Activated naive CD4-positive, alpha-beta T cell treated with anti-CD3 and anti-CD28 coated beads, Interleukin-2, amount 50 U/mL, for 72 hours (primary cell): ENCODE data around the gene GLIPR1L1. TPM values are rescaled to one million over a fixed set of nuclear protein-coding genes. Genes with fewer than 3 reads are reported as not detected.

Experiments
- ATAC-seq, 2 donors: fragments of 150-1000 bp; cut with Tn5 transposase; 2 replicates each; pipeline ENCODE4 v1.10.0; 2021; ENCODE audit warnings: mild to moderate bottlenecking in 2 of 2, moderate library complexity in 2 of 2
- DNase-seq, 2 donors: peaks; one replicate each; pipeline ENCODE4 v3.0.0; 2021 to 2022; ENCODE audit warnings: low spot score in 2 of 2
- H3K27ac Mint-ChIP-seq, 2 donors: one replicate each; pipeline ENCODE4 v1.8.0; 2022; ENCODE audit warnings: mild to moderate bottlenecking in 2 of 2, mixed read lengths in 2 of 2
- H3K36me3 Mint-ChIP-seq, 2 donors: one replicate each; pipeline ENCODE4 v1.8.0; 2022; ENCODE audit warnings: mixed read lengths in 2 of 2
- H3K9me3 Mint-ChIP-seq, 2 donors: one replicate each; pipeline ENCODE4 v1.8.0; 2022; ENCODE audit warnings: mixed read lengths in 2 of 2
- total RNA-seq, 2 donors: library from RNA; stranded (reverse); gene quantifications; one replicate each; pipeline ENCODE4 v1.2.3, GENCODE V29; 2022

Gene GLIPR1L1, protein sequence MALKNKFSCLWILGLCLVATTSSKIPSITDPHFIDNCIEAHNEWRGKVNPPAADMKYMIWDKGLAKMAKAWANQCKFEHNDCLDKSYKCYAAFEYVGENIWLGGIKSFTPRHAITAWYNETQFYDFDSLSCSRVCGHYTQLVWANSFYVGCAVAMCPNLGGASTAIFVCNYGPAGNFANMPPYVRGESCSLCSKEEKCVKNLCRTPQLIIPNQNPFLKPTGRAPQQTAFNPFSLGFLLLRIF
- total RNA-seq: not detected

DNA sequence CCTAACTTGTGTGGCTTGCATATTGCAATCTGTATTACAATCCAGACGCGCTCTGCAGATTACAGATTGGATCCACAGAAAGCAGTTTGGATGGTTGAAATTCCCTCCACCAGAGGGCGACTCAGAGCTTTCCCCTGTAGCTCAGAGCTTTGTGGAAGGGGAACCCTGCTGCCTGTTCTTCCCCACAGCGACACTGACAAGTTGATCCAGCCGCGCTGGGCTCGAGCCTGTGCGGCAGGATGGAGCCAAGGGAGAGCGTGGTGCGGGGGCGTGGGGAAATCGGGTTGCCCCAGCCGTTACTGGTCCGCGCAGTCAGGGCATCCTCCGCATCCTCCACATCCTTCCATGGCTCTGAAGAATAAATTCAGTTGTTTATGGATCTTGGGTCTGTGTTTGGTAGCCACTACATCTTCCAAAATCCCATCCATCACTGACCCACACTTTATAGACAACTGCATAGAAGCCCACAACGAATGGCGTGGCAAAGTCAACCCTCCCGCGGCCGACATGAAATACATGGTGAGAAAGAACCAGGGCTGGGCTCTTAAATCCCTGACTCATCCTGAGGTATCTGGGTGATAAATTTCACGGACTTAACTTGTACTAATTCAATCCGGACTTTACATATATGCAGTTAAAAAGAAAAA, at the start of gene GLIPR1L1:
Gene GLIPR1L1 (plus strand): TSS at position 287 of the 647 bp plus-strand sequence. CDS start 59 bp downstream, at position 346.
- H3K36me3 Mint-ChIP-seq: no peaks in the 10 kb centered on the region

DNA sequence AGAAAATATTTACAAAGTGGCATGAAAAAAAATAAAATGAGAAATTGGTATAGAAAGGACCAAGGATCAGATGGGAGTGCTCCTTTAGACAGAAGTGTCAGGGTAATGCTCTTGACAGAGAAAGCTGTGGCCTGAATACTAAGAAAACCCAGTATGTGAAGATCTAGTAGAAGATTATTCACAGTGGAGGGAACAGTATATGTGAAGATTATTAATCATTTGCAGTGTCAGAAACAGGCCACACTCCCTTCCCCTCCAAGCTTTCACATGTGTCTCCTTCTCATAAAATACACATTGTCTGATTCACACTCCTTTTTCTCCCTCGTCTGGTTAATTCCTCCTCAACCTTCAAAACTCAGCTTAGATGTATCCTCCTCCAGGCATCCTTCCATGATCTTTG, 45.6 kb upstream of the GLIPR1L1 start:
- ATAC-seq (no peak), DNase-seq (no peak)
- H3K36me3 Mint-ChIP-seq: no peaks in the 10 kb centered on the region
- H3K27ac Mint-ChIP-seq: no peak overlapping the region
- no peaks in the 10 kb centered on the region for H3K9me3 Mint-ChIP-seq

More for the DNA sequence above, at the start of gene GLIPR1L1:
- Mint-ChIP-seq H3K9me3 (no peaks in the 10 kb centered on the region), H3K27ac (no peak within 1 kb of the TSS)
- DNase-seq: peak; percentile 67 to 79
- peak; percentile 84 to 88 for ATAC-seq

DNA sequence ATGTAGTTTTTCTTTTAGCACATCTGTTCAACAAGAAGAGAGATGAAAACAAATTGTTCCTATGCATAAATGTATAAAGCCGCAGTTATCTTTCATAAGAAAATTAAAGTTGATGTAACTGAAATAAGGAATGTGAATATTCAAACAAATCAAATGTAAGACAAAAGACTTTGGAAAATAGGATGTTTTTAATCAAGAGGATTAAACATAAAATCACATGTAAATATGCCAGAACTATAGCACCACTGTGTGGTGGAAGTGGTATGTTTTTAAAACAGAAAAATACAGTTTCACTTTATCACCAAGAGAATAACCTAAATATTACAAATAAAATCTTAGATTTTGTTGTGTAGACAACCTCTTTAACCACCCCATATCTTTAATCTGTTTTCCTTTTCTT, 44.7 kb upstream of the GLIPR1L1 start:
- ATAC-seq (no peak), DNase-seq (no peak)
- Mint-ChIP-seq H3K9me3 (no peaks in the 10 kb centered on the region), H3K27ac (no peak overlapping the region), H3K36me3 (no peaks in the 10 kb centered on the region)

DNA sequence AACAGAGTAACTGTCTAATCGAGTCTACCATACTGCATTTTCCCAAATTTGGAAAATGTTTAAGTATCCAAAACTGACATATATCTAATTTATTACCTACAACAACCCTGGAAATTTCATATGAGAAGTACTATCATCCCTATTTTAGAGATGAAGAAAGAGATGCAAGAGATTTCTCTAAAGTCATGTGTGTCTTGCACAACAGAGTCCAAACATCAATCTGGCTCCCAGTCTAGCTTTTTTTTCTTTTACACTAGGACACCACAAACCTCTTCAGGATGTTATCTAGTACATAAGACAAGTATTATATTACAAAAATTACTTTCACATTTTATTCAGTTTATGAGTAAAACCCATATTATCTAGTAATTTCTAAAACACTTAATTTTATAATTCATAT, 43.5 kb upstream of the GLIPR1L1 start:
- Mint-ChIP-seq H3K27ac (no peak overlapping the region), H3K9me3 (no peaks in the 10 kb centered on the region)

DNA sequence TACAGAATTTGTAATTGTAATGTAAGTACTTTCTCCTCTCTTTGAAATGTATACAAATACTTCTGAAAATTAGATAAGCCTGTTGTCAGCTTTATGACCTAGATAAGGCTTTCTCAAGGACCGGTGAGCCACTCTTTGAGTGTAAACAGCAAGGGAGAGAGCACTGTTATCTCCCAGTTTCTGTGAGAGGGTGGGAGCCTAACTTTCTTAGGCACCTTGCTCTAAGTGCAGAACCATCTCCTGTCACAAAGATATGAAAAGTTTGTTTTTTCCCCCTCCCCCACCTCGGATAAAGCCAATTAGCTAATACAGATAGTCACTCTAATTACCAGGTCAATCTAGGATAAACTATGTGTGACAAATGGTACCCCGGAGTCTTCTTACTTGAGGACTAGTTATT, 40.1 kb upstream of the GLIPR1L1 start:
- ATAC-seq: no peak
- no peak overlapping the region for H3K27ac Mint-ChIP-seq
- no peaks in the 10 kb centered on the region for H3K9me3 Mint-ChIP-seq
- no peaks in the 10 kb centered on the region for H3K36me3 Mint-ChIP-seq
- no peak for DNase-seq

More for the DNA sequence above, 43.5 kb upstream of the GLIPR1L1 start:
- no peaks in the 10 kb centered on the region for H3K36me3 Mint-ChIP-seq
- ATAC-seq: no peak
- DNase-seq: no peak

DNA sequence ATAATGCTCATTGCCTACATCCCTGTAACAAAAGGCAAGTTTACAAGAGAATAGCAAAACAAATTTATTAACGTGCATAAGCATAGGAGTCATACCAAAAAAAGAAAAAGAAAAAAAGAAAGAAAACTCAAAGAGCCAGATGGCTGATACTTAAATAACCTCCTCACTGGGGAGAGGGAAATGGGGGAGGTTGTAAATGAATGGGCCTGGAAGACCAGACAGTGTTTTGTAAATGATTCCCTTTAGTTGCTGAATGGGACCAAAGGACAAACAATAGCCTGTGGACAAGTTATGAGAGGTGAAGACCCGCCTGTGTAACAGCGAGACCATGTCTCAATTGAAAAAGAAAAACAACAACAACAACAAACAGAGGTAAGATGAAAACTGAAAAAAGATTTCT, 39.7 kb upstream of the GLIPR1L1 start:
- H3K9me3 Mint-ChIP-seq: no peaks in the 10 kb centered on the region
- H3K36me3 Mint-ChIP-seq: no peaks in the 10 kb centered on the region
- no peak for ATAC-seq
- H3K27ac Mint-ChIP-seq: no peak overlapping the region
- DNase-seq: no peak

DNA sequence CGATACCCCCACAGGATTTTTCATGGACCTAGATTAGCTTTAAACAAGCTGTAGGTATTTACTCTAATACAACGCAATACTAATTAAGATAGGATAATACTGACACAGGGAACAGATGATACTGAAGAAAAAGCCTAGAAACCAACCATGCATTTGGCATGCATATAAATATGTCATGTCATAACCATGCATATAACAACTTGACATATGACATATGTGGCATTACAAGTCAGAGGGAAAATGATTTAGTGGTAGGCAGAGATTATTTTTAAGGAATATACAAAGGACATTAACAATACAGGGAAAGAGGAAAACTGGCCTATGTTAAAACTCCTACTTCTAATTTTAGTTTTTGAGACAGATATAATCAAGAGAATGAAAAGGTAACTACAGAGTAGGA, 32.2 kb upstream of the GLIPR1L1 start:
- Mint-ChIP-seq H3K27ac (no peak overlapping the region), H3K36me3 (no peaks in the 10 kb centered on the region), H3K9me3 (no peaks in the 10 kb centered on the region)
- ATAC-seq: no peak
- DNase-seq: no peak

DNA sequence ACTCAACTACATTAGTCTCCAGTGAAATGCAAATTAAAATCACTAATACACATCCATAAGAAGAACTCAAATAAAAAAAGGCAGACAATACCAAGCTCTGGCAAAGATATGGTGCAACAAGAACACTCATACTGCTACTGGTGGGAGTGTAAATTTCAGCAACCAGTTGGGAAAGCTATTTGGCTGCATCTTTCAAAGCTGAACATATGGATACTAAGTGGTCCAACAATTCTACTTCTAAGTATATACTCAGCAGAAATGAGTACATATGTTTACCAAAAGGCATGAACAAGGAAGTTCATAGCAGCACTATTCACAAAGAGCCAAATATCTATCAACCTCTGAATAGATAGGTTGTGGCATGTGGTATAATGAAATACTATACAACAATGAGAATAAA, 31.7 kb upstream of the GLIPR1L1 start:
- Mint-ChIP-seq H3K36me3 (no peaks in the 10 kb centered on the region), H3K9me3 (no peaks in the 10 kb centered on the region), H3K27ac (no peak overlapping the region)
- DNase-seq (no peak), ATAC-seq (no peak)

DNA sequence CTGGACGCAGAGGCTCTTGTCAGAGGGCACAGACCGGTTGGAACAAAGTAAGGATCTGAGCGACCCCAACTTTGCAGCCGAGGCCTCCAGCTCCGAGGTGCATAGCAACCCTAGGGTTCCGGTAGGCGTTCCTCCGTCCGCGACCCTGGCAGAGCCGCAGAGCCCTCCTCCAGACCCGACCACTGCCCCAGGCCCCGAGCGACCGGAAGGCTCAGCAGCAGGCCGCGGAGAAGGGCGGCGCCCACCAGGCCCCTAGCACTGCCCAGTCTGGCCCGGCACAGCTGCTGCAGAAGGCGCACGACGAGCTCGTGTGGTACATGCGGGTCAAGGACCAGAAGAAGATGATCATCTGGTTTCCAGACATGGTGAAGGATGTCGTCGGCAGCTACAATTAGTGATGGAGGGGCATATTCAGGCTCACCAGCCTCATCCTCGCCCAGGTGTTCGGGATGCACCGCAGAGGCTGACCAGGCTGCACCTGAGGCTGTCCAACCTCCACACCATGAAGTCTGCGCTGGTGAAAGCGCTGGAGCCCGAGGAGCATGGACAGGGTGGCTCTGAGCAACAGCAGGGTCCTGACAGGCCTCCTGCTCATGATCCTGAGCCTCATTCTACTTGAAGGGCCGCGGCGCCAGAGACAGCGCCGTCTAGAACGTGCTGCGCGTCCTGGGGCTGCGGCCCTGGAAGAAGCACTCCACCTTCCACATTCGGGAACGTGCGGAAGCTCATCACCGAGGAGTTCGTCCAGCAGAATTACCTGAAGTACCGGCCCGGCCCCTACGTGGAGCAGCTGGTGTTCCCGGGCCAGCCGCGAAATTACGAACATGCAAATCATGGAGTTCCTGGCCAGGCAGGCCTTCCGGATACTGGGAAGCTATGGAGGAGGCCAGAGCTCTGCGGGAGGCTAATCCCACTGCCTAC, 28.8 kb upstream of the GLIPR1L1 start:
- Mint-ChIP-seq H3K9me3 (no peaks in the 10 kb centered on the region), H3K36me3 (no peaks in the 10 kb centered on the region), H3K27ac (no peak overlapping the region)
- no peak for ATAC-seq
- no peak for DNase-seq

DNA sequence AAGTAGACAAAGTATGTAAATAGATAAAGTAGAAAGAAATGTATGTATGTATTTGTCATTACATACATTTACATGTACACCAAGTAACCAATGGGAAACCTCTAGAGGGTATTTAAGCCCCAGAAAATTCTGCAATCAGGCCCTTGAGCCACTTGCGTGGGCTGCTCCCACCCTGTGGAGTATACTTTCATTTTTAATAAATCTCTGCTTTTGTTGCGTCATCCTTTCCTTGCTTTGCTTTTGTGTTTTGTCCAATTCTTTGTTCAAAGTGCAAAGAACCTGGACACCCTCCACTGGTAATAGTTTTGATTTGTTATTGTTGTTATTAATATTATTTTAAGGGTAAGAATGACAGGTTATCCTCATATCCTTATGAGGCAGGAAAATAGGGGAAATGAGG, 26.2 kb upstream of the GLIPR1L1 start:
- Mint-ChIP-seq H3K9me3 (no peaks in the 10 kb centered on the region), H3K36me3 (no peaks in the 10 kb centered on the region), H3K27ac (no peak overlapping the region)
- DNase-seq (no peak), ATAC-seq (no peak)

DNA sequence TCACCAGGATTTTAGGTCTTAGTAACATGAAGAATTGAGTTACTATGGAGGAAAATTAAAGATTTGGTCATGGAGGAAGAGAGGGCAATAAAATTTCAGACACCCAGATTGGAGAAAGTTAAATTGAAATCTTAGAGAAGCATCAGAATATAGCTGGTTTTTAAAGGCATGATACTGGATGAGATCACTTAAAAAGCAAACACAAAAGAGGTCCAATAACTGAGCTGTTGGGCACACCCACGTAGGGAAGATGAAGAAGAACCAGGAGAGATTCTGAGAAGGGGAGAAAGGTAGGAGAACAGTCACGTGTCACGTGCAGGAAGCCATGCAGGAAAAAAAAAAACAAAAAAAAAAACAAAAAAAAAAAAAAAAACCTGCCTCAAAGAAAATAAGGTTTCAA, 23.1 kb upstream of the GLIPR1L1 start:
- Mint-ChIP-seq H3K36me3 (no peaks in the 10 kb centered on the region), H3K9me3 (no peaks in the 10 kb centered on the region), H3K27ac (no peak overlapping the region)
- no peak for ATAC-seq
- no peak for DNase-seq

DNA sequence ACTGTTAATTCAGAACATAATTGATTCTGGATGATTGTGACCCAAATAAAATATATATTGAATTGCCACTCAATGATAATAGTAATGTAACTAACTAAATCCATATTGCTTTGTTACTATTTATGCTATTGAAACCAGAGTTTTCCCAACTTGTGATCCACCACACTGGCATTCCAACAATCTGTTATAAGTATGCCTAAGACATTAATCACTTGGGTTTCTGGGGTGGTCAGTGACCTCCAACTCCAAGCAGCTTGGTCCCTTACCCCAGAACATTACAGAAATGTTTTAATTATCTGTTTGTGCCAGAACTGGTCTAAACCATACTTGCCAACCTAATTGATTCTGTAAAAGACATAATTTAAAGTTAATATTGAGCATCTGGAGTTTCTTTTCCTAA, 19.0 kb upstream of the GLIPR1L1 start:
- no peak for DNase-seq
- no peaks in the 10 kb centered on the region for H3K9me3 Mint-ChIP-seq
- no peak overlapping the region for H3K27ac Mint-ChIP-seq
- H3K36me3 Mint-ChIP-seq: no peaks in the 10 kb centered on the region
- no peak for ATAC-seq

DNA sequence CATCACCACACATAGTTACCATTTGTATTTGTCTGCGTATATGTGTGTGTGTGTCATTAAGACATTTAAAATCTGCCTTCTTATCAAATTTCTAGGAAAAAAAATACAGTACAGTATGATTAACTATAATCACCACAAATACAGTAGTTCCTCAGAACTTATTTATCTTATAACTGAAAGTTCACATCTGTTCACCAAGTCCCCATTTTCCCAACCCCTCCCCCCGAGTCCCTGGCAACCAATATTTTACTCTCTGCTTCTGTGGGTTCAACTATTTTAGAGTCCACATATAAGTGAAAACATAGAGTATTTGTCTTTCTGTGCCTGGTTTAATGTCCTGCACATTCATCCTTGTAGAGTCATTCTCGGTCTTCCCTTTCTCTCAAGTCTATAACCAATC, 16.7 kb upstream of the GLIPR1L1 start:
- no peaks in the 10 kb centered on the region for H3K9me3 Mint-ChIP-seq
- no peak overlapping the region for H3K27ac Mint-ChIP-seq
- no peak for ATAC-seq
- H3K36me3 Mint-ChIP-seq: no peaks in the 10 kb centered on the region
- DNase-seq: no peak

DNA sequence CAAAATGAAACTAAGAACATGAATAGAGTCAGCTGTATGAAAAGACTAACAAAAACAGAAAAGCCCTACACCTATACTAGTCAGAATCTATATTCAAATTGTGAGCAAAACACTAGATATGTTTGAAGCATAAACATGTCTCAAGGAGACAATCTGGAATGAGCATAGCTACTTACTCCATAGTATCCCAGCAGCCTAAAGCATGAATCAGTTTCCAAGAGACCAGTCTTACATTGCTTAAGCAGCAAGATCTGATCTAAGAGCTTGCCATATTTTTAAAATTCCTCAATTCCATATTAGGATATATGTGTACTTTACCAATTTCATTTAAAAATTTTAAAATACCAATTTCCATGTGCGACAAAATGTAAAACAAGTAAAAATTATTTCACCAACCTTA, 12.0 kb upstream of the GLIPR1L1 start:
- Mint-ChIP-seq H3K9me3 (no peaks in the 10 kb centered on the region), H3K27ac (no peak overlapping the region), H3K36me3 (no peaks in the 10 kb centered on the region)
- ATAC-seq: no peak
- no peak for DNase-seq

DNA sequence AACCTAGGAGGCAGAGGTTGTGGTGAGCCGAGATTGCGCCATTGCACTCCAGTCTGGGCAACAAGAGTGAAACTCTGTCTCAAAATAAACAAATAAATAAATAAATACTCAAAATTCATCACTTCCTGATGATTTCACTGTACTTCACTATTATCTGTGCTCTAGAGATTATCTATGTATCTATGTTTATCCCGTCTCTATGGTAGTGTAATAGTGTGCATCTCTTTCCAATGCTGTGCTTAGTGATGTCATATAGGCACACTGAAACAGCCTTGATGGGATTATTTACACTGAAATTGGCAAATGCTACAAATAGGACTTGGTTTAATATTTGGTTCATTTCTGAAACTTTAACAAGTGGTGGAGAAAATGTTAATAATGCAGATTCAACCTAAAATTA, 10.8 kb upstream of the GLIPR1L1 start:
- Mint-ChIP-seq H3K27ac (no peak overlapping the region), H3K9me3 (no peaks in the 10 kb centered on the region), H3K36me3 (no peaks in the 10 kb centered on the region)
- ATAC-seq: no peak
- no peak for DNase-seq

DNA sequence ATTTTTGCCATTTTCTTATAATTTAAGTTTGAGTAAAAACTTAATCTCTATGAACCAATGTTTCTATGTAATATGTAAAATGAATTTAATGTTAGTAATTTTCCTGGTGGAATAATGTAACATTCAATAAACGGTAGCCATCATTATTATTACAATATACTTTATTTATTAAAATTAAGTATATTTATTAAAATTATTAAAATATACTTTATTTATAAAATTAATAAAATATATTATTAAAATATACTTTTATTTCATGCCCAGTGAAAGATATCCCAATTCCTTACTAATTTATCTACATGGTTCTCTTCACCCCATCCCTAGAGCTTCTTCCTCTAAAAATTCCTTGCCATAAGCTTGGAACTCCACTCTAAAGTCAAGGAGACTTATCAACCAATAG, 6.8 kb upstream of the GLIPR1L1 start:
- no peaks in the 10 kb centered on the region for H3K9me3 Mint-ChIP-seq
- DNase-seq (no peak), ATAC-seq (no peak)
- H3K36me3 Mint-ChIP-seq: no peaks in the 10 kb centered on the region
- no peak overlapping the region for H3K27ac Mint-ChIP-seq
